IMR-90 (cell line): ENCODE results near the gene CLMP. TPM values are rescaled to one million over a fixed set of nuclear protein-coding genes. Genes with fewer than 3 reads are reported as not detected.
A peak's percentile ranks its signal among the peaks of the same experiment; 100 is the strongest.

Experiments used
- ATAC-seq: fragments of 200-7000 bp; cut with Tn5 transposase; 2 replicates; pipeline ENCODE4 v1.9.1; 2020; ENCODE audit warnings: low read depth, mild to moderate bottlenecking, moderate library complexity
- BruUV-seq: library from RNA; stranded (reverse); fragments of 400-500 nt; replicated peaks from 2 replicates; lab custom pipeline; 2021; lab: Mats Ljungman, UMichigan
- CTCF ChIA-PET: fragments of 300-600 bp; formaldehyde crosslinking; extraction: SDS; loops from one replicate; lab custom pipeline; 2021; ENCODE audit warnings: antibody characterized with exemption; lab: Yijun Ruan, JAX
- POLR2A ChIA-PET: fragments of 300-600 bp; sonication (Branson Sonifier 250); formaldehyde crosslinking; loops from one replicate; lab custom pipeline; 2022; ENCODE audit warnings: antibody characterized with exemption; ENCODE audit not compliant: unreplicated experiment; lab: Charles Lee
- DNase-seq: peaks from one replicate; pipeline ENCODE4 v3.0.0; 2013
- H2AFZ ChIP-seq: replicated peaks from 2 replicates; pipeline ENCODE3; 2013; ENCODE audit warnings: low read length, mild to moderate bottlenecking; ENCODE audit not compliant: poor library complexity
- H2AK5ac ChIP-seq: 2 replicates; pipeline ENCODE4 v1.6.1; 2013; ENCODE audit warnings: low read depth, low read length, inconsistent platforms
- H2AK9ac ChIP-seq: replicated peaks from 2 replicates; pipeline ENCODE3; 2013; ENCODE audit warnings: mild to moderate bottlenecking, low read depth, low read length, moderate library complexity; ENCODE audit not compliant: poor library complexity
- H2BK120ac ChIP-seq: 2 replicates; pipeline ENCODE4 v1.6.1; 2013; ENCODE audit warnings: low read depth, low read length, inconsistent platforms
- H2BK15ac ChIP-seq: 3 replicates; pipeline ENCODE4 v1.6.1; 2013; ENCODE audit warnings: low read depth, low read length, inconsistent platforms
- H2BK20ac ChIP-seq: 2 replicates; pipeline ENCODE4 v1.6.1; 2013; ENCODE audit warnings: low read depth, mild to moderate bottlenecking, inconsistent platforms, low read length, moderate library complexity
- H2BK5ac ChIP-seq: 2 replicates; pipeline ENCODE4 v1.6.1; 2013; ENCODE audit warnings: mild to moderate bottlenecking, low read depth, low read length, inconsistent platforms; ENCODE audit not compliant: poor library complexity, severe bottlenecking
- H3K14ac ChIP-seq: replicated peaks from 2 replicates; pipeline ENCODE4 v1.6.1; 2013; ENCODE audit warnings: low read depth, low read length, inconsistent platforms
- H3K18ac ChIP-seq: 2 replicates; pipeline ENCODE4 v1.6.1; 2013; ENCODE audit warnings: low read depth, low read length, control low read depth
- H3K23ac ChIP-seq: 2 replicates; pipeline ENCODE4 v1.6.1; 2013; ENCODE audit warnings: low read depth, low read length, inconsistent platforms
- H3K27ac ChIP-seq: 2 replicates; pipeline ENCODE4 v1.5.1; 2013; ENCODE audit warnings: mild to moderate bottlenecking, control low read depth, low read length; ENCODE audit not compliant: insufficient read depth
- H3K27me3 ChIP-seq: 2 replicates; pipeline ENCODE4 v1.6.1; 2013; ENCODE audit warnings: low read length; ENCODE audit not compliant: control insufficient read depth, insufficient read depth
- H3K36me3 ChIP-seq: 2 replicates; pipeline ENCODE4 v1.6.1; 2013; ENCODE audit warnings: low read length, mixed read lengths; ENCODE audit not compliant: control insufficient read depth, insufficient read depth
- H3K4ac ChIP-seq: 2 replicates; pipeline ENCODE4 v1.6.1; 2013; ENCODE audit warnings: low read depth, low read length, inconsistent platforms
- H3K4me1 ChIP-seq: 2 replicates; pipeline ENCODE4 v1.6.1; 2013; ENCODE audit warnings: low read length, mixed read lengths; ENCODE audit not compliant: control insufficient read depth, insufficient read depth
- H3K4me2 ChIP-seq: 2 replicates; pipeline ENCODE4 v1.6.1; 2013; ENCODE audit warnings: low read depth, mild to moderate bottlenecking, control low read depth, low read length, moderate library complexity
- H3K4me3 ChIP-seq: 2 replicates; pipeline ENCODE4 v1.5.1; 2013; ENCODE audit warnings: low read depth, mild to moderate bottlenecking, control low read depth, low read length, moderate library complexity; ENCODE audit not compliant: insufficient read depth
- H3K56ac ChIP-seq: 2 replicates; pipeline ENCODE4 v1.6.1; 2013; ENCODE audit warnings: low read length, inconsistent platforms; ENCODE audit not compliant: insufficient read depth; ENCODE audit errors: extremely low read depth
- H3K79me1 ChIP-seq, 2 experiments: 2 replicates each; pipeline ENCODE4 v1.6.1; 2013; ENCODE audit warnings: low read length in 2 of 2, inconsistent platforms in 1 of 2, low read depth in 1 of 2
- H3K9ac ChIP-seq: 2 replicates; pipeline ENCODE4 v1.6.1; 2013; ENCODE audit warnings: low read depth, low read length, control low read depth
- H3K9me1 ChIP-seq: 2 replicates; pipeline ENCODE4 v1.6.1; 2013; ENCODE audit warnings: low read length, inconsistent platforms; ENCODE audit not compliant: insufficient read depth
- H3K9me3 ChIP-seq: 2 replicates; pipeline ENCODE4 v1.6.1; 2013; ENCODE audit warnings: low read length; ENCODE audit not compliant: control insufficient read depth, insufficient read depth
- H4K20me1 ChIP-seq: 2 replicates; pipeline ENCODE4 v1.6.1; 2013; ENCODE audit warnings: low read length, inconsistent platforms; ENCODE audit not compliant: insufficient read depth
- H4K5ac ChIP-seq: 2 replicates; pipeline ENCODE4 v1.6.1; 2013; ENCODE audit warnings: mild to moderate bottlenecking, low read depth, low read length, control low read depth
- H4K8ac ChIP-seq, 2 experiments: 2 replicates each; pipeline ENCODE4 v1.6.1; 2013; ENCODE audit warnings: low read depth in 2 of 2, low read length in 2 of 2, control low read depth in 1 of 2, inconsistent platforms in 1 of 2
- H4K91ac ChIP-seq: 2 replicates; pipeline ENCODE4 v1.6.1; 2013; ENCODE audit warnings: low read depth, low read length, inconsistent platforms; ENCODE audit not compliant: insufficient read depth
- NFE2L2 ChIP-seq: fragments of 150-350 bp; IDR thresholded peaks from 2 replicates; pipeline ENCODE4 v1.6.1; 2016; ENCODE audit warnings: low read depth, mild to moderate bottlenecking, low read length
- POLR2A ChIP-seq: IDR thresholded peaks from 2 replicates; pipeline ENCODE4 v1.6.1; 2012; ENCODE audit warnings: mild to moderate bottlenecking, low read depth, low read length
- WGBS, 2 experiments: methylation state at CpG; one replicate each; pipeline versions ENCODE4 v1.1.5 to v1.1.7; 2013; ENCODE audit warnings: missing lambda C conversion rate in 2 of 2; ENCODE audit not compliant: insufficient read length in 1 of 2; ENCODE audit errors: extremely low coverage in 2 of 2; 5-methylcytosine and 5-hydroxymethylcytosine counted together
- dilution Hi-C: fragments of 300-500 bp; cut with HindIII; formaldehyde crosslinking; loops from one replicate; pipeline ENCODE4 v1.14.3; 2018; ENCODE audit warnings: low sequenced_read_pairs; ENCODE audit not compliant: unreplicated experiment
- in situ Hi-C: fragments of 300-500 bp; cut with MboI; formaldehyde crosslinking; loops from 3 replicates; pipeline ENCODE4 v1.14.3; 2019; ENCODE audit warnings: low sequenced_read_pairs, inconsistent platforms, mixed read lengths
- intact Hi-C: fragments of 100-400 bp; cut with micrococcal nuclease; formaldehyde crosslinking; loops from 2 replicates; pipeline ENCODE4 v1.10.0; 2022
- polyA plus RNA-seq, 3 experiments: library from polyadenylated mRNA; depleted of rRNA; stranded (reverse); fragments of >200 nt; gene quantifications; 2 replicates each; pipeline ENCODE4 v1.2.3, GENCODE V29; 2012; ENCODE audit warnings: low replicate concordance in 1 of 3
- total RNA-seq: library from RNA; depleted of rRNA; stranded (reverse); fragments of >200 nt; gene quantifications from 2 replicates; pipeline ENCODE4 v1.2.3, GENCODE V29; 2012

Gene CLMP
- total and polyA plus RNA-seq, 2 of the 4 experiments (the other 2 are of a cell fraction), result 54.7 to 95.7 TPM

- H4K8ac ChIP-seq, result no peak overlapping the region
- POLR2A ChIA-PET, result no interaction called here
Measured at GRCh38 chr11:123051634-123052033, 143.4 kb downstream of the CLMP start.

More at GRCh38 chr11:123051634-123052033, 143.4 kb downstream of the CLMP start:
- Histone ChIP-seq H2BK20ac (no peak overlapping the region), H3K4me2 (no peak overlapping the region), H3K9me3 (no peaks in the 10 kb centered on the region), H2AFZ (no peak overlapping the region), H2BK120ac (no peak overlapping the region), H4K20me1 (peaks cover 36% of the 10 kb centered on the region), H3K56ac (no peak overlapping the region), H3K23ac (no peak overlapping the region), H3K27ac (no peak overlapping the region), H4K91ac (no peak overlapping the region), H3K18ac (no peak overlapping the region), H2BK15ac (no peak overlapping the region), H2AK9ac (no peak overlapping the region), H3K27me3 (peaks cover 11% of the 10 kb centered on the region), H3K4me1 (no peaks in the 10 kb centered on the region), H3K36me3 (peaks cover 23% of the 10 kb centered on the region), H3K79me1 (peaks cover 4 to 7% of the 10 kb centered on the region in 2 experiments; a peak in 2 of 4 replicates), H4K5ac (no peak overlapping the region), H3K9me1 (0 out of 2 replicates have a peak, but pooled peaks cover under 1% of the 10 kb centered on the region), H3K14ac (no peak overlapping the region), H3K9ac (no peak overlapping the region), H2BK5ac (no peak overlapping the region), H3K4me3 (no peak overlapping the region), H2AK5ac (no peak overlapping the region), H3K4ac (no peak overlapping the region)
- intact Hi-C loops, result no loop called here
- dilution Hi-C loops, result no loop called here
- no TSS peak for BruUV-seq
- in situ Hi-C loops, result no loop called here
- no peak for ATAC-seq
- DNase-seq, result no peak
- CTCF ChIA-PET, result interaction anchor here (0.7 kb wide), 1 partner anchor 423 kb away, joined by 3 read pairs; no protein-coding TSS in a partner anchor
- WGBS, 2 experiments, result no CpG with 5 or more reads among the region's 4 CpGs
- TF ChIP-seq NFE2L2 (no peak), POLR2A (0 out of 2 replicates have a peak, but pooled peaks have one; percentile 28)
